Fibroblast of skin of back (primary cell): ENCODE data around the gene HERC3.

Source experiments
- DNase-seq: peaks from one replicate; pipeline ENCODE4 v3.0.0-alpha.2; 2013

The HERC3 gene

GRCh38 chr4:88747351-88747750 lies 155.1 kb downstream of the HERC3 start:
- DNase-seq: no peak

- DNase-seq: no peak
Observed at GRCh38 chr4:88750369-88750768, 158.1 kb downstream of the HERC3 start.

- peak; percentile 26 for DNase-seq
Observed at GRCh38 chr4:88751258-88752075, 159.2 kb downstream of the HERC3 start.

- DNase-seq: no peak
Observed at GRCh38 chr4:88752076-88752463, 159.8 kb downstream of the HERC3 start.

GRCh38 chr4:88752754-88753153 lies 160.5 kb downstream of the HERC3 start:
- DNase-seq: no peak

- no peak for DNase-seq
Observed at GRCh38 chr4:88753658-88754571, 161.6 kb downstream of the HERC3 start.

- no peak for DNase-seq
Observed at GRCh38 chr4:88754796-88755195, 162.5 kb downstream of the HERC3 start.

GRCh38 chr4:88755454-88755853 lies 163.2 kb downstream of the HERC3 start:
- no peak for DNase-seq

- no peak for DNase-seq
Observed at GRCh38 chr4:88756149-88756548, 163.9 kb downstream of the HERC3 start.

- DNase-seq: peak; percentile 49
Observed at GRCh38 chr4:88757067-88757466, 164.8 kb downstream of the HERC3 start.

- no peak for DNase-seq
Observed at GRCh38 chr4:88757776-88758175, 165.5 kb downstream of the HERC3 start.
